CD4-positive, alpha-beta T cell treated with Interleukin-10 for 1 hour (primary cell): ENCODE measurements around the gene KLHL24.
"Not testable (repeated sequence)": the region's sequence is repeated elsewhere in the genome, so short reads cannot be mapped to it uniquely, and the experiment has no call there.

Experiments used
- DNase-seq: peaks from one replicate; pipeline ENCODE4 v3.0.0-alpha.2; 2020

Gene KLHL24, protein sequence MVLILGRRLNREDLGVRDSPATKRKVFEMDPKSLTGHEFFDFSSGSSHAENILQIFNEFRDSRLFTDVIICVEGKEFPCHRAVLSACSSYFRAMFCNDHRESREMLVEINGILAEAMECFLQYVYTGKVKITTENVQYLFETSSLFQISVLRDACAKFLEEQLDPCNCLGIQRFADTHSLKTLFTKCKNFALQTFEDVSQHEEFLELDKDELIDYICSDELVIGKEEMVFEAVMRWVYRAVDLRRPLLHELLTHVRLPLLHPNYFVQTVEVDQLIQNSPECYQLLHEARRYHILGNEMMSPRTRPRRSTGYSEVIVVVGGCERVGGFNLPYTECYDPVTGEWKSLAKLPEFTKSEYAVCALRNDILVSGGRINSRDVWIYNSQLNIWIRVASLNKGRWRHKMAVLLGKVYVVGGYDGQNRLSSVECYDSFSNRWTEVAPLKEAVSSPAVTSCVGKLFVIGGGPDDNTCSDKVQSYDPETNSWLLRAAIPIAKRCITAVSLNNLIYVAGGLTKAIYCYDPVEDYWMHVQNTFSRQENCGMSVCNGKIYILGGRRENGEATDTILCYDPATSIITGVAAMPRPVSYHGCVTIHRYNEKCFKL

DNA sequence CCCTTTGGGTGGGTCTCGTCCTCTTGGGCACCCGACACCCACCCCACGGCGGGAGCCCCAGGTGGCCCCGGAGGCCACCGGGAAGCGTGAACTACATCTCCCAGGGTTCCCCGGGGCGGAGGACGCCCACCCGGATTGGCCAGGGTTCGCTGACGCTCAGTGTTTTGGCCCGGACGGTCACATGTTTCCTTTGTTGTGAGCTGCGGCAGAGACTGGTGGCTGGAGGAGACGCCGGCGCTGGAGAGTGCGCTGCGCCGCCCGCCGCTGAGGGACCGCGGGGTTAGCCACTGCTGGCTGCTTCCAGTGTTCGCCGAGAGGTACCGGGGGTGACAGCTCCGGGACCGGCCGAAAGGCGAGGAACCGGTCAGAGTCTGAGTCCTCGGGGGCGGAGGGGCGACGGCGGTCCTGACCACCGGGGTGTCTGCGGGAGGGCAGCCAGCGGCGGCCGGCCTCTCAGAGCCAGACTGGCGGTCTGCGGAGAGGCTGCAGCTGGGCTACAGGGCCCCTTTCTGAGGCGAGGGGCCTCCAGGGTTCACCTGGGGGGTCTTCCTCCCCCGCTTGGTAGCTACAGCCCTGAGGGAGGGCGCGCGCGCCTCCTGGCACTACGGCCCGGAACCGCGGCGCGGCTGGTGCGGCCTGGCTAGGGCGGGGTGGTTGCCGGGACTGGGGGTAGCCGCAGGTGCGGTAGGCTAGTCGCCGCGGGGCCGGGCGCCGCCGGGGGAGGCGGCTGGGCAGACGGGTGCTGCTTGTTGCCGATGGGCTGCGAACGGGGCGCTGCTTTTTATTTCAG, at the start of gene KLHL24:
Gene KLHL24, plus strand, starts transcription at position 193 of the 790 bp plus-strand sequence. CDS start 14,734 bp downstream, outside the sequence.
- DNase-seq = peak; percentile 91

DNA sequence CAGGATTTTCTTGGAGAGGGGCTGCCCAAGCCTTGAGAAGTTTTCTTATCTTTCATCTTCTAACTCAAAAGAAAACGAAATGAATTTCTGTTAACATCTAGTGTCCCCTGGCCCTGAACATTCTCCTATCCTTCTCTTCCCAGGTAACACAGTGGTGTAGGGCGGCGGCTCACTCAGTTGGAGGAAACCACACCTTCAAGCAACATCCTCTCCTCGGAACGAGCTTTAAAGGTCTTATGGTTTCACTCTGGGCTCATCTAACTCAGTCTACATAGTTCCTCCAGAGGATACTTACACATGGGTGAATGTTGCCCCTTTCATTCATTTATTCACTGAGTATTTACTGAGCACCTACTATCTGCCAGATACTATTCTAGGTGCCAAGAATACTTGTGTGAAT, 48.9 kb upstream of the KLHL24 start:
- peak; percentile 43 for DNase-seq

DNA sequence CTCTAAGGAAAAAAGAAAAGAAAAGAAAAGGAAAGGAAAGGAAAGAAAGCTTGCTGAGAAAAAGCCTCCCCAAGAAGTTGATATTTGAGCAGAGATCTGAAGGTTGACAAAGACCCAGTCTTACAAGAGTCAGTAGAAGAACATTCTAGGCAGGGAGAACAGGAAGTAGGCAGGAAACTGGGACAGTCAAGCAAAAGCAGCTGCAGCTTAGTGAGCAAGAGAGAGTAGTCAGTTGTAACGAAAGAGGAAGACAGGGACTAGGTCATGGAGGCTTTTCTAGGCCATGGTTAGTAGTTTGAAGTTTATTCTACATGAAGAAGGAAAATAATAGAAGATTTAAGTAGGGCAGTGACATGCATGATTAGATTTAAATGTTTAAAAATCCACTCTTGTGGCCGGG, 48.1 kb upstream of the KLHL24 start:
- DNase-seq = peak; percentile 12

DNA sequence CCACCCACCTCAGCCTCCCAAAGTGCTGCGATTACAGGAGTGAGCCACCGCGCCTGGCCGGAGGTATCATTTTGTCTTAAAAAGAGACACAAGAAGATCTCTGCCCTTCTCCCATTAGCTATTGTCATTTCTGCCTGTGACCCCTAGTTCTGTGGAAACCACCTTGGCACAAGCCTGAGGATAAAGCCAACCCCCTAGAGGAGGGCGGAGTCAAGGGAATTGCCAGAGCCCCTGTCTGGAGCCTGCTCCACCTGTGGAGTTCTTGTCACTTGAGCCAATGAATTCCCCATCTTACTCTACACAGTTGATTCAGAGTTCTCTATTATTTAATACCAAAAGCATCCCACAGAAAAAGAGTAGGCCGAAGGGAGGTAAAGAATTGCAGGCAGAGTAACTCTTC, 45.0 kb upstream of the KLHL24 start:
- DNase-seq = no peak

DNA sequence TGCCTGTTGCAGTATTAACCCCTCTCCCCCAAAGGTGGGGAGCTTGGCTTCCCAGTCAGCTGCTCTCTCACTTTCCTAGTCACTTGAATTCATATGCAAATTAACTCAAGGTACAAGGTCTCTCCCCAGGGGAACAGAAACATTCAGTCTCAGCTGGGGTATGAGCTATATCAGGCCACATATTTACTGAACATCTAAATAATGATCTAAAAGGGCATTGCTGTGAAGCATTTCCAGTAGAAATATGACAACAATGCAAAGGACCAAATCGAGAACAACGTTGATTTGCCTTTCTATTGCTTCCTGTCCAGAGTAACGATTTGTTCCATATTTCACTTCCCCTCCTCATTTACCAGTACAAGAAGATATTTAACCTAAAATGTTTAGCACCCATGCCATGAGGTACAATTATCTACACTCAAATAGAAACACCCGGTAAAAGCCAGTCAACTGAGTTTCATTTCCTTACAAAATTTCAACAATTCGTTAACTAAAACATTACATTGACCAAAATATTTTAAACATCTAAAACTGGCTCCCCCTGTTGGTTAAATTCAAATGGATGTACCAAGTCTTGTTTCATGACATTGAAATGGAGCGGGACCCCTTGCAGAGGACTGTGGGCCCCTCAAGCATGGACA, 43.4 kb upstream of the KLHL24 start:
- DNase-seq = peak; percentile 56

DNA sequence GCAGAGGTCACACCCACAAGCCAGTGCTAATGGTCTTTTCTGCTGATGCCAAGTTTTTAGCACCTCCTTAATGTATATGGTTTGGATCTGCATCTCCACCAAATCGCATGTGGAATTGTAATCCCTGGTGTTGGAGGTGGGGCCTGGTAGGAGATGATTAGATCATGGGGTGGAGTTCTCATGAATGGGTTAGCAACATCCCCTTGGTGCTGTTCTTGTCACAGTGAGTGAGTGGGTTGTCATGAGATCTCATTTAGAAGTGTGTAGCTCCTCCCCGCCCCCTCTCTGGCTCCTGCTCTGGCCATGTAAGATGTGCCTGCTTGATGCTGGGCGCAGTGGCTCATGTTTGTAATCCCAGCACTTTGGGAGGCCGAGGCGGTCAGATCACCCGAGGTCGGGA, 42.6 kb upstream of the KLHL24 start:
- DNase-seq = no peak

DNA sequence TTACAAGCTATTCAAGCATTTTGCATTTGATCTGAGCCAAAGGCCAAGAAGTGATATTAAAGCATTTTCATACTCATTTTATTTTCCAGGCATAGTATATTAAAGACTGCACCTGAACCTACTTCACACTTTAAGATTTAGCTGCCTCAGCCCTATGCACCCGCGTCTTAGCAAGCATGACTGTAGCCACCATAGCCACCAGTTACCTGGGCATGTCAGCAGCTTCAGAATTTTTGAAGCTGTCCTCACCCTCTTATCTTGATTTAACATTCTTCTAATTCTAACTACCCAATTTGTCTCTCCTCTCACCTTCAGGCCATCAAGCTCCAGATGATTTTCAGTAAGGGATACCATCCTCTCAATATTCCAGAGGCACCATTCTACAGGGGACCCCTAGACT, 40.8 kb upstream of the KLHL24 start:
- DNase-seq = no peak

DNA sequence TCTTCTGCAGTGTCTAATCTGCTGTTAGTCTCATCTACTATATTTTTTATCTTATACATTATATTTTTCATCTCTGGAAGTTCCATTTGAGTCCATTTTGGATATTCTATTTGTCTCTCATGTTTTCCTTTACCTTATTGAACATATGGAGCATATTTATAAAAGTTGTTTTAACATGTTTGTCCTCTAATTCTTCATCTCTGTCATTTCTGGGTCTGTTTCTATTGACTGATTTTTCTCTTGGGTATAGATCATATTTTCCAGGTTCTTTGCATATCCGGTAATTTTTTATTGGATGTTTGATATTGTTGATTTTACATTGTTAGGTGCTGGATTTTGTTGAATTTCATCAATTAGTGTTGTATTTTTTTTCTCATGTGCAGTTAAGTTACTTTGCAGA, 37.5 kb upstream of the KLHL24 start:
- DNase-seq = no peak

DNA sequence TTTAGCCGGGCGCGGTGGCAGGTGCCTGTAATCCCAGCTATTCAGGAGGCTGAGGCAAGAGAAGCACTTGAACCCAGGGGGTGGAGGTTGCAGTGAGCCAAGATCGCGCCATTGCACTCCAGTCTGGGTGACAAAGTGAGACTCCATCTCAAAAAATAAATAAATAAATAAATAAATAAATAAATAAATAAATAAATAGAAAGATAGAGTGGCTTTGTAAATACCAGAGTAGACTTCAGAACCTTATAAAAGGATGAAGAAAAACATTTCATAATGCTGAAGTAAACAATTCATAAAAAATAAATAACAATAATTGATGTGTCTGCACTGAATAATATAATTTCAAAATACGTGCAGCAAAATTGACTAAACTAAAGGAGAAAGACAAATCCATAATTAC, 24.1 kb upstream of the KLHL24 start:
- DNase-seq = not testable (repeated sequence)

DNA sequence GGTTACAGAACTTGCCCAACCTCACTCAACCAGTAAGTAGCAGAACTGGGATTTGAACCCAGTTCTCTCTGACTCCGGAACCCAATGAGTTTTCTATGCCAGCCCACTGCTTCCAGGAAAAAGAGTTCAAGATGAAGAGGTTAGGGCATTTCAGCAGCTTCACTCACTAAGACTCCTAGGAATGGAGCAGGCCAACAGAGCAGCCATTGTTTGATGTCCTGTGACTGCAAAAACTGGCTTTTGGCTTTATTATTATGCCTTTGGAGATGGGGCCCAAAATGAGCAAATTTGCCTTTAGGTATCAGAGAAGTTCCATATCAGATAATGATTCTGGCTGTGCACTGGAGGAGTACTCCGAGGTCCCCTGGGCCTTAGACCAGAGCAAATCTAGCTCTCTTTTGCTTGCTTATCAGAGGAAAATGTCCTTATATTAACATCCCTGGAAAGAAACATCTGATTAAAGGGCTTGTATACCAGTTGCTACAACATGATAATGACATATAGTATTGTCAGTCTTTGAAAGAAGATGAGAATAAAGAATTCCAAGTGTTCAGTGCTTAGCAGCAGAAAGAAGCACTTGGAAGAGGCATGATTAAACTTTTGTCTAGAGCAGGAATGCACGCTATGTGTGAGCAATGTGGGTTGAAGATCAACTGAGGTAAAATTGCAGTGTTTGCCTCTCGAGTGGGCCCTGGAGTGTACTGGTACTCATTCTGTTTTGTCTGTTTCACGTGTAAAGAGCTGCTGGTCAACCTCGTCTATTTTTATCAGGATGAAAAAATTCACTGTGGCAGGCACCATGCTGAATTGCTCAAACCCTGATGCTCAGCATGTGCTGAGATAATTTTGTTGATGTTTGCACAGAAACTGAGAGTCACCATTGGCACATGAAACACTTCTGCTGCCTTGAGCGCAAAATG, 21.8 kb upstream of the KLHL24 start:
- DNase-seq = no peak

DNA sequence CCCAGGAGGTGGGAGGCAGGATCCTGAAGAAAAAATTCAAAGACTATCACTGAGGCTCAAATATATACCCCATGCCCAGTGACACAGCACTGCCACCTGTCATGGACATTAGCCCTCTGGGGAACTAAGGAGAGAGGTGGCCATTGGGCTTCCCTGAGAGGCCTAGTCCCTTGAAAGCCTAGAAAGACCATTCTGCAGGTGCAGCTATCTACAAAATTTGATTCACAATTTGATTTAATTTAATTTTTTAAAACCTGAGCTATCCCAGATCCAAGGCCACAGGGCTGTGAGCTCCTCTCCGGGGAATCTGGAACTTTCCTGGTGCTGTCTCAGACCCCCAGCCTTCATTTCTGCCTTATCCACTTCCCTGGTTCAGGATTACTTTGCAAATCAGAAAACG, 16.9 kb upstream of the KLHL24 start:
- no peak for DNase-seq

DNA sequence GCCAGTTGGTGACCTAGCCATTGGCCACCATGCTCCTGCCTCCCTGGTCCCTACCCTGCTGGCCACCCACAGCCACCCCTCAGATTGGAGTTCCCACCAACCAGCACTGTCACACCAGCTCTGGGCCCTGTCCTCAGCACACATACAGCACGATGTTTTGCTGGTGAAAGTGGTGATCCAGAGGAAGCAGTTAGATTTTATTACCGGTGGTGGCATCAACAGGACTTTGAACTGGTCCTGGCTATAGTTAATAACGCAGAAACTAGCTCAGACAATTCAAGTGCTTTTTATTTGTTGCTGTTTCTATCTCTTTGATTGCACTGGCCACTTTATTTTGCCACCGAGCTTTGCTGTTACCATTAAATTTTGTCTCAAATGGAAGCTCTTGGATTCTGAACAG, 16.4 kb upstream of the KLHL24 start:
- no peak for DNase-seq

DNA sequence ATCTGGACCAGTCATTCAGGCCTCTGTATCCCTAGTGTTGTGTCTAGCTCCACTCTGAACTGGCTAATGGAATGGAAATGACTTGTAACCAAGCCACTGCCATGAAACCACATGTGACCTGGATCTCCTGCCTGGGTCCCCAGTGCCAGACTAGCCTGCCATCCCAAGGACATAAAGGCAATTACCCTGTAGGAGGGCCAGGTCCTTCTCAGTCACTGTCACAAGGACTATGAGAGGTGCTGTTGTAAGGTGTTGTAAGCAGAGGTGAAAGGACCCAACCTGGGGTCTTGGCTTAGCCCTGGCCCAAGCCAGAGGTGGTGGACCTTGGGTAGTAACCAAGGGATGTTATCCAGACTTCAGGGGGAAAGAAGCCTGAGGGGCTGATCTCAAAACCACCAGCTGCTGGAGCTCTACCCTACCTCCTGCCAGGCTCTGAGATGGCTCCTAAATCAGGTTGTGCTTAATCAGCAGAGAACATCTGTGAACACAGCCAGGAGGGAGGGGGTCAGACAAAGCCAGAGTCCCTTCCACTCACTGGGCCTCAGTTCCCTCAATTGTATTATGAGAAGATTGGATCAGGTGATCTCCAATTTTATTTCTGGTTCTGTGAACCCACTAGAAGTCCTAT, 15.7 kb upstream of the KLHL24 start:
- DNase-seq = no peak

DNA sequence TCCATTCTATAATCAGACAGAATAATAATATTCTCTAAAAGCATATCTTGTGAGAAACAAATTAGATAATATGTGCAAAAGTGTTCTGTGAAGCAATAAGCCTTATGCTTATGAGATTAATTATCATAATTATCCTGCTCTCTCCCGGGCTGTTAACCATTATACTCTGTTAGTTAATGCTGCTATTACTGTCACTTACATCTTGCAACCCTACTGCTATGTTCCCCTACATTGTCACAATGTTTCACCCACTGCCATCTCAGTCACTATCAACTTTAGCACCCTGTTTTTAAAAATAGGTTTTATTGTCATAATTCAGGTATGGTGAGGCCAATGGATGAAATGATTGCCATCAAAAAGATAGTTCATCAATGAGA, 15.2 kb upstream of the KLHL24 start:
- DNase-seq = no peak

DNA sequence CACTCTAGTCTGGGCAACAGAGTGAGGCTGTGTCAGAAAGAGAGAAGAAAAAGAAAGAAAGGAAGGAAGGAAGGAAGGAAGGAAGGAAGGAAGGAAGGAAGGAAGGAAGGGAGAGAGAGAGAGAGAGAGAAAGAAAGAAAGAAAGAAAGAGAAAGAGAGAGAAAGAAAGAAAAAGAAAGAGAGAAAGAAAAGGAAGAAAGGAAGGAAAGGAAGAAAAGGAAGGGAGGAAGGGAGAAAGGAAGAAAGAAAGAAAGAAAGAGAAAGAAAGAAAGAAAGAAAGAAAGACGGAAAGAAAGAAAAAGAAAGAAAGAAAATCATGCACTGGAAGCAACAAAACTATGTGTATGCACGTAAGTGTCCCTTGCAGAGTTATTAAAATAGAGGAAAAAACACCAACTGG, 12.9 kb upstream of the KLHL24 start:
- DNase-seq = not testable (repeated sequence)

DNA sequence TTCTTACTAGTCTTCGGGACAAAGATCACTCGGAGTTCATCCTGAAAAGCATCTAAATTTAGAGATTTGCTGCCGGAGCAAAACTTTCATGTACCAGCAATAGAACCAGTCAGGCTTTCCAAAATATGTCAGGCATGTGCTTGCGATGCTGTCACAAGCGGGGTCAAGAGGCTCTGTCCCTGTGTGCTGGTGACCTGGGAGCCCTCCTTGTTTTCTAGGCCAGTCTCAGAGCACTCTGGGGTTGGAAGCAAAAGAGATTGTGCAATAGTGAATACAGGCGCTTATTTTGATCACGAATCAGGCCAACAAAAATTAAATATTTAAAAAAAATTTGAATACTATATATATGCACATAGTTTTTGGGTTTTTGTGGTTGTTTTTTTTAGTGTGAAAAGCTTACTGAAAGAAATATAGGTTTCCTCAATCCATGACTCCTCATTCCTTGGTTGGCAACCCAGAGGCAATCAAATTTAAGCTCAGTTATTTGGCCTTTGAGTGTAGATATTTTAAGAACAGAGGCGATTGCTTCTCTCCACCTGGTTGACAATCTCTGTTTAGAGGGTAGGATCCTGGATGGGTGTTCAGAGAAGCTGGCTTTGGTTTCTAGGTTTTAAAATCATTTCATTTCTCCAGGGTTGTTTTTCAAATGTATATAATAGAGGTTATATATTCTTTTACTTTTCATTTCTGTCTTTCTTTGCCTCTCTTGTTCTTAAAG, 8.4 kb upstream of the KLHL24 start:
- DNase-seq = no peak

DNA sequence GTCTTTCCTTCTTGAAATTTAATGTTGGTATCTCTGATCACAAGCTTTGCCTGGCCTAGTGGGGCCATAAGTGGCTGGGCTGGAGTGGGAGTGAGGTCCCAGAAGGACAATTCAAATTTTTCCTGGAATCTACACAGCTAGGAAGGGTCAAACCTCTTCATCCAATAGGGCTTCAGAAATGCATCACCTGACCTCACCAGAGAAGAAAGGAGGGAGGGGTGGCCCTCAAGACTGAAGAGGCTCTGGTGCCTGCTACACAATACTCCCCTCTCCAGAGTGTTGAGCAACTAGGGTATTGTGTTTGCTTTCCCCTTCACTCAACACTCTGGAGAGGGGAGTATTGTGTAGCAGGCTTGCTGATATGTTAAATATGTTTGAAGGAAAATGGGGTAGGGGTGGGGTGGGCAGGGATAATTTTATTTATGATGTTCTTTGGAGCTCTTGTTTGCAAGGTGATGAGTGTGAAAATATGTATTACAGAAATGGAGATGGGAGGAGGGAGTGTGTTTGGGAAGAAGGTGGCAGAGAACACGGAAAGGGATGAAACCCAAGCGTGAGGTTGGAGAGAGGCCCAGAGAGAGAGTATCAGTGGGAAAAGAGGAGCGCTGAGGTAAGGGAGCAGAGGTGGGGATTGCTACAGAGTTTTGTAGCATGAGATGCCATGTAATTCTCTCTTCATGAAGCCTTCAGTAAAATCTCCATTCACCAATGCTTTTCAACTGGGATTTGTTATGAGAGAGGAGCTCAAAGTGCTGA, 5.7 kb upstream of the KLHL24 start:
- no peak for DNase-seq

DNA sequence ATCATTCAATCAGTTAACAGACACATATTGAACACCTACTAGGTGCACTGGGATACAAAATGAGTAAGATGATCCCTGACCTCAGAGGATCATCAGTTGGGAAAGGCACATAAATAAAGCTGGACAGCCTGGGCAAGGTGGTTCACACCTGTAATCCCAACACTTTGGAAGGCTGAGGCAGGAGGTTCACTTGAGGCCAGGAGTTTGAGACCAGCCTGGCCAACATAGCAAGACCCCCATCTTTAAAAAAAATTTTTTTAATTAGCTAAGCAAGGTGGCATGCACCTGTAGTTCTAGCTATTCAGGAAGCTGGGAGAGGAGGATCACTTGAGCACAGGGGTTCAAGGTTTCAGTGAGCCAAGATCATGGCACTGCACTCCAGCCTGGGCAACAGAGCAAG, 3.7 kb upstream of the KLHL24 start:
- no peak for DNase-seq

DNA sequence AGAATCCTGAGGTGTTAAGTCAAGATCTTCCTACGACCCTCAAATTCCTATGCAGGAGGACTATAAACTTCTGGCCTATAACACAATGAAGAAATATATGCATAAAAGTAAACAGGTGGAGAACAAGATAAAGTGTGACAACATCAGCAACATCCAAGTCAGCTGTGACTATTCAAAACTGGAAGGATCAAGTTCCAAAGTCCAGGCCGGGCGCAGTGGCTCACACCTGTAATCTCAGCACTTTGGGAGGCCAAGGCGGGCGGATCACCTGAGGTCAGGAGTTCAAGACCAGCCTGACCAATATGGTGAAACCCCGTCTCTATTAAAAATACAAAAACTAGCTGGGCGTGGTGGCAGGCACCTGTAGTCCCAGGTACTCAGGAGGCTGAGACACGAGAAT, 2.7 kb upstream of the KLHL24 start:
- DNase-seq = not testable (repeated sequence)

DNA sequence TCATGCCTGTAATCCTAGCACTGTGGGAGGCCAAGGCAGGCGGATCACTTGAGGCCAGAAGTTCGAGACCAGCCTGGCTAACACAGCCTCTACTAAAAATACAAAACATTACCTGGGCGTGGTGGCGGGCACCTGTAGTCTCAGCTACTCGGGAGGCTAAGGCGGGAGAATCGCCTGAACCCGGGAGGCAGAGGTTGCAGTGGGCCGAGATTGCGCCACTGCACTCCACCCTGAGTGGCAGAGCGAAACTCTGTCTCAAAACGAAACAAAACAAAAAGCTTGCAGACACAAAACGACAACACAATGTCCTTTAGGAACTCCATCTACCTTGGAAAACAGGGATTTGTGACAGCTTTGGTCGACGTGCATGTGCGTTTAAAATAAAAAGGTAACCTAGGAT, 716 bp upstream of the KLHL24 start:
- no peak for DNase-seq

DNA sequence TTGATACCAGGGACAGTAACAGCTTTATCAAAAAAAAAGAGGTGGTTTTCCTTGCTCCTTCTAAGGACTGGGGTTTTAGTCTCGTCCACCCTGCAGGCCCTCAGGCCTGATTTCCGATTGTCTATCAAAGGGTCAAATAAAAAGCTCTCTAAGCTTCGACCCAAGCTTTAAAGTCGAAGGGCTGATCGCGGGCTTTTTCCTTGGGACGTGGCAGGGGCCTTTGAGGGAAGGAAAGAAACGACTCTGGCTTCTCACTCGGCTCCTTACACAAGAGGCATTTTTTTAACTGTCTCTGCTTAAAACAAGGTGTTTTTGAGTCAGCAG, 354 bp upstream of the KLHL24 start:
- no peak for DNase-seq
